ENCODE results near the gene LCN10. TPM values are rescaled to one million over a fixed set of nuclear protein-coding genes. Genes with fewer than 3 reads are reported as not detected.
"Not testable (repeated sequence)": the region's sequence is repeated elsewhere in the genome, so short reads cannot be mapped to it uniquely, and the experiment has no call there.

Gene LCN10
- total RNA-seq, 1 donor from 2014 or later: not detected

DNA sequence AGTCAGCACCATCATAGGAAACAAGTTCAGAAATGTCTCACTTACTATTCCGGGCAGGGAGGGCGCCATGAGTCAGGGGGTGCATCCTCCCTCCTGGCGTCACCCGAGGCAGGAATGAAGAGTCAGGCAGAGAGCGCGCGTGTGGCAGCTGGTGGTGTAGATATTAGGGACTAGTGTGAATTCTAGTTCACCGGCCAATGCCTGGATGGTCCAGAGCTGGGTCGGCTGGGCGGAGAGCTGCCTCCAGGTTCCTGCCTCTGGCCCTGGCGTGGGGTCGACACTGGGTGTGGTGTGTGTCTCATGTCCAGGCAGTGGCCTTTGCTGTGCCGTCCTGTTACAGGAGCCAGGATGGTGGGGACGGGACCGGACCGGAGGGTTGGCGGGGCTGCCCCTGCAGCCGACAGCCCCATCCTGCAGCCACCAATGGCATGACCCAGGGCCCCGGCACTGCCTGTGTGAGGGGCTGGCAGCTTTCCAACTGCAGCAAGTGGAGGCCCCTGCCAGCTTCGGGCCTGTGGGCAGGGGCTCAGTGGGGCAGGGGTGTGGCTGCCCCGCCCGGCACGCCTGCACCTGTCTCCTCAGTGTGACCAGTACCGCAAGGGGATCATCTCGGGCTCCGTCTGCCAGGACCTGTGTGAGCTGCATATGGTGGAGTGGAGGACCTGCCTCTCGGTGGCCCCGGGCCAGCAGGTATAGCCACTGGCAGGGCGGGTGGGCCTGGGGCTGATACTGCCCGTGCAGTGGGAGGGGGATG lies 21.2 kb downstream of the LCN10 start:
- no peak for DNase-seq (ENCODE audit: extremely low read depth, low read depth, low spot score)

DNA sequence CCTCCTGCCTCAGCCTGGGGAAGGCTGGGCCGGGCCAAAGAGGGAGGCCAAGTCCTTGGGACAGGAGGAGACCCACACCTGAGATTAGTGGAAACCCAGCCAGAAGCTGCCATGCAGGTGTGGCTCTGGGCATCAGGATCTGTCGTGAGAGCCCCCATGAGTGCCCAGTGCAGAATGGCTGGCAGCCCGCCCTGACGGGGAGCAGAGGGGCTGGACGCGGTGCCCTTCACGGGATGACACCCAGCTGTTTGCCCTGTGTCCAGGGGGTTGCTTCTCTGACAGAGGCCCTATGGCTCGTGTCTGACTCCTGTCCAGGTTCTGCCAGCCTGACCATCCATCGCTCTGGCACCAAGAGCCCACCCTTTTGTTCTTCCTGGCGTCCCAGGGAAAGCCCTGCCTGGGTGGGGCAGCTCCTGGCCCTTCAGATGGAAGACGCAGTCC lies 21.8 kb downstream of the LCN10 start:
- DNase-seq (ENCODE audit: extremely low read depth, low read depth, low spot score): no peak

DNA sequence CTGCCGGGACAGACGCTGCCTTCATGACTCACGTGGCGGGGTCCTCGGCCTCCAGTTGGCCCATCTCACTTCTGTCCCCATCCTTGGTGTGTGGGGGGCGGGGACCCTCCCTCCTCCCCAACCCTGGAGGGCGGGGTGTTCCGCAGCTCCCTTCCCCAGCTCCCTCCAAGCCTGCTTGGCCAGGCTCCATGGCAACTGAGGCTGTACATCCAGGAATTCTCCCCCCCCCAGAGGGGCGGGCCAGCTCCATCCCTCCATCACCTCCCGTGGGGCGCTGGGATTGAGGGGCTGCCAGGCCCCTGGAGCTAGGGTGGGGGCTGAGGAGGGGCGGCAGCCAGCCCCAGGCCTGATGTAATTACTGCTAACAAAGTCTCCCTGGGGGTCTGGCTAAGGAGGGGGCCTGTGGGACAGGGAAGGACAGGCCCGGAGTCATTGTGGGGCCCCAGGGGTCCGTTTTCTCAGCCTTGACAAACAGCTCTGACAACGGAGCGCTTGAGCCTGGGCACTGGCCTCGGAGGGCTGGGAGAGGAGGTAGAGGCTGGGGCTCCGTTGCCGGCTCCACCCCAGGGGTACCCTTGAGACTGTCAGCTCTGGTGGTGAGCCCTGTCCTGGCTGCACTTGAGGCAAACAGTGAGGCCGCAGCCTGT lies 22.4 kb downstream of the LCN10 start:
- no peak for DNase-seq (ENCODE audit: extremely low read depth, low read depth, low spot score)

DNA sequence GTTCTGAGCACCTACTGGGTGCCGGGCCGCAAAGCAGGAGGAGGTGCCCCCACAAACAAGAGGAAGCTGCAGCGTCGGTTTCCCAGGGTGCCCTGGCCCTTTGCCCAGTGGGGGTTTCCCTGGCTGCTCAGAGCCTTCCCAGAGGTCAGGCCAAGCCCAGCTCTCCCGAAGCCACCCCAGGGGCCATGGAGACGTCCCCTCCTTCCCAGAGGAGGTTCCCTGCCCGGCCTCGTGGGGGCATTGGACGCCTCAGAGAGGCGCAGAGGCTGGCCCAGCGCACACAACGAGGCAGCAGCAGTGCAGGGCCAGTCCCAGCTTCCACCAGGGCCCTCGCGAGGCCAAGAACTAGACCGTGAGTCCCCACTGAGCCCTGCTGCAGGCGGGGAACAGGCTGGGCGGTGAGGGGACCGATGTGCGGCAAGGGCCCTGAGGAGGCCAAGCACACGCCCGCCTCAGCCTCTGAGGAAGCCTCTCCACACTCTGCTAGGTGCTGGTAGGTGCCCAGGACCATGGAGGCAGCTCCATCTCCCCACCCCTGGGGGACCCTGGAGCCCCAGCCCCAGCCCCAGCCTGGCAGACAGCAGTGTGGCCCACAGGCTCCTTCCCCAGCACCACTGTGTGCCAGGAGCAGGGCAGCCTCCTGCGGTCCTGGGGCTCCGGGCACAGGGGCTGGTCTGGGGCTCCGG lies 23.4 kb downstream of the LCN10 start:
- DNase-seq (ENCODE audit: extremely low read depth, low read depth, low spot score): no peak

GRCh38 chr9:136718345-136719194 lies 24.2 kb downstream of the LCN10 start:
- DNase-seq (ENCODE audit: extremely low read depth, low read depth, low spot score): no peak

- no peak for DNase-seq (ENCODE audit: extremely low read depth, low read depth, low spot score)
Measured at GRCh38 chr9:136717399-136717798, 25.3 kb downstream of the LCN10 start.

DNA sequence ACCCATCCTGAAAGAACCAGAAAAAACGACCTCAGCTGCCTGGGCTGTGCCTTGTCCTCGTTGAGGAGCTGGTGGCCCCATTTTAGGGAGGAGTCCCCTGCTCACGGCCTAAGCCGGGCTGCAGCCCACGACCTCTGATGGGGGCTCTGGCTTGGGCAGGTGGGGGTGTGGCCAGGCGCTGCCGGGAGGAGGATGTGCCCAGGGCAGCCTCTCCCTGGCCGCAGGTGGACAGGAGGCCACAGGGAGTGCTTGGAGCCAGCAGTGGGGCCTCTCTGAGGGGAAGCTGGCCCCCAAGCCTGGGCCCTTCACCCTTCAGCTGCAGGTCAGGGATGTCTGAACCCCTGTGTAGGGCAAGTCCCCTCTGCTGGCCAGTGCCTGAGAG lies 27.9 kb downstream of the LCN10 start:
- no peak for DNase-seq (ENCODE audit: extremely low read depth, low read depth, low spot score)

- DNase-seq (ENCODE audit: extremely low read depth, low read depth, low spot score): peak; percentile 71
Measured at GRCh38 chr9:136714096-136714892, 28.4 kb downstream of the LCN10 start.

DNA sequence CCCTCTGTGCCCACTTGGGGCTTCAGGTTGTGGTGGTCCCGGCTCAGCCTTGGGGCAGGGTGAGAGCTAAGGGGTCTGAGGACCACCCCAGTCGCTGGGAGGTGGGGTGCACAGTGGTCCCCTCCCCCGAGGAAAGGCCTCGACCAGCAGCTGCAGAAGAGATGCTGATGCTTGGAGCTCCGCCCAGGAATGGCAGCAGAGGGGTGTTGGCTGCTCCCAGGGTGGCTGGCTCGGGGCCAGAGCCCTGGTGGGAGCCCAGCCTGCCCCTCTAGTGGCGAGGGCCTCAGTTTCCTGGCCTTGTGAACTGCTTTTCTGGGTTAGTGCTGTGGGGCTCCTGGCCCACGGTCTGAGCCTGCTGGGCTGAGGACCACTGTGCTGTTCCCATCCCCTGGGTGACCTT lies 29.2 kb downstream of the LCN10 start:
- DNase-seq (ENCODE audit: extremely low read depth, low read depth, low spot score): no peak

GRCh38 chr9:136712690-136713544 lies 29.8 kb downstream of the LCN10 start:
- no peak for DNase-seq (ENCODE audit: extremely low read depth, low read depth, low spot score)

- DNase-seq (ENCODE audit: extremely low read depth, low read depth, low spot score): no peak
Measured at GRCh38 chr9:136711751-136712689, 30.7 kb downstream of the LCN10 start, which contains the start of gene DIPK1B. Gene DIPK1B, plus strand, starts transcription at chr9:136712572. Its CDS starts 94 bp downstream, at chr9:136712666.

GRCh38 chr9:136711219-136711648 lies 31.5 kb downstream of the LCN10 start:
- not testable (repeated sequence) for DNase-seq (ENCODE audit: extremely low read depth, low read depth, low spot score)

GRCh38 chr9:136710543-136710942 lies 32.2 kb downstream of the LCN10 start:
- DNase-seq (ENCODE audit: extremely low read depth, low read depth, low spot score): no peak

- no peak for DNase-seq (ENCODE audit: extremely low read depth, low read depth, low spot score)
Measured at GRCh38 chr9:136709454-136710109, 33.2 kb downstream of the LCN10 start.

- no peak for DNase-seq (ENCODE audit: extremely low read depth, low read depth, low spot score)
Measured at GRCh38 chr9:136707849-136708517, 34.8 kb downstream of the LCN10 start.

- DNase-seq (ENCODE audit: extremely low read depth, low read depth, low spot score): no peak
Measured at GRCh38 chr9:136707011-136707410, 35.7 kb downstream of the LCN10 start.

DNA sequence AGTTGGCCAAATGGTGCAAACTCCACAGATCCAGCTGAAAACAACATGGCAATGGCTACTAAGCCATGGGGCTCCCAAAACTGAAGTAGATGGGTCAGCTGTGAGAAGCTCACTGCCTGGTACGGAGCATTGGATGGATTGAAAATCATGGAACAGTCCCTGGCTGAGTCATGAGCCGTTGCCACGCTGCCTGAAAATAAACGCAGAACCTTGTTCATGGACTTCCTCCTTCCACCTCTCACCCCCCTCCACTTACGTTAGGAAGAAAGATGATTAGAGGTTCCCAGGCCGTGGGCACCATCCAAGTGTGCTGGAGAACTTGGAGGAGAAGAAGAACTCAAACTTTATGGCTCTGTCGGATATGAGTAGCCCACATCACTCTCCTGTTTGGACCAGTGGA lies 37.2 kb downstream of the LCN10 start:
- no peak for DNase-seq (ENCODE audit: extremely low read depth, low read depth, low spot score)
